Activated CD4-positive, alpha-beta T cell treated with anti-CD3 and anti-CD28 coated beads, Interleukin-2, amount 50 U/mL, for 48 hours (primary cell): Measurements from ENCODE around the gene APOB.

ENCODE experiments used
- DNase-seq, 2 experiments: peaks; one replicate each; pipeline ENCODE4 v3.0.0-alpha.2; 2020

Gene APOB

GRCh38 chr2:21001988-21002813 is 41.7 kb downstream of the APOB start:
- DNase-seq = no peak

- DNase-seq = no peak
Observed at GRCh38 chr2:21001225-21001946, 42.5 kb downstream of the APOB start.

DNA sequence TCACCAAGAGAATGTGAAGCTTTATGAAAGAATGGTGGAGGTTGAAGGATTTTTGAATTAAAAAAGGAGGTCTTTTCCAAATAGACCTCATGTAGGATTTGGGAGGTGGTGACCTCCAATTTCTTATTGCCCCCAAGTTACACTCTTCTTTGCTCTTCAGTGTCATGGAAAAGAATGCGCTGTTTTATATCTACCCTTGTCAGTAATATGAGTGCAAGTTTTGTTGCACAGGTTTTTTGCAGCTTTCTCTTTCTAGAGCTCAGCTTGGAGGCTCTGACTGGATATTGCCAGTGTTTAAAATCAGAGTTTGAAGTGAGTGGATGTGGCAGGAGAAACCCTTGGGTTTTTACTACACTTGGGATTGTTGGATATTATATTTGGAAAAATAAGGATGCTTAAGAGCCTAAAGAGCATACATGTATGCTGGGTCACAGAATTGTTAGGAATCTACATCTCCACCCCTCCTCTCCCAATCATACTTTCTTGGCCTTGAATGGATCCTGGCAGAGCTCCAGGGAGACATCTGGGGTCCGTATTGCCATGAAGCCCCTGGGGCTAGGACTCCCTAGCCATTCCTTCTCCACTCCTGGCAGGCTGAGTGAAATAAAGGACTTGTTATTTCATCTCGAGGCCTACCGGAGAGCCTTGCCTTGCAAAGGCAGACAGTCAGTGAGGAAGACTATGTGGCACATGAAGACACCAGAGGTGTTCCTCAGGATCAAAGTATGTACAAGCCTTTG is 43.8 kb downstream of the APOB start:
- DNase-seq = no peak

DNA sequence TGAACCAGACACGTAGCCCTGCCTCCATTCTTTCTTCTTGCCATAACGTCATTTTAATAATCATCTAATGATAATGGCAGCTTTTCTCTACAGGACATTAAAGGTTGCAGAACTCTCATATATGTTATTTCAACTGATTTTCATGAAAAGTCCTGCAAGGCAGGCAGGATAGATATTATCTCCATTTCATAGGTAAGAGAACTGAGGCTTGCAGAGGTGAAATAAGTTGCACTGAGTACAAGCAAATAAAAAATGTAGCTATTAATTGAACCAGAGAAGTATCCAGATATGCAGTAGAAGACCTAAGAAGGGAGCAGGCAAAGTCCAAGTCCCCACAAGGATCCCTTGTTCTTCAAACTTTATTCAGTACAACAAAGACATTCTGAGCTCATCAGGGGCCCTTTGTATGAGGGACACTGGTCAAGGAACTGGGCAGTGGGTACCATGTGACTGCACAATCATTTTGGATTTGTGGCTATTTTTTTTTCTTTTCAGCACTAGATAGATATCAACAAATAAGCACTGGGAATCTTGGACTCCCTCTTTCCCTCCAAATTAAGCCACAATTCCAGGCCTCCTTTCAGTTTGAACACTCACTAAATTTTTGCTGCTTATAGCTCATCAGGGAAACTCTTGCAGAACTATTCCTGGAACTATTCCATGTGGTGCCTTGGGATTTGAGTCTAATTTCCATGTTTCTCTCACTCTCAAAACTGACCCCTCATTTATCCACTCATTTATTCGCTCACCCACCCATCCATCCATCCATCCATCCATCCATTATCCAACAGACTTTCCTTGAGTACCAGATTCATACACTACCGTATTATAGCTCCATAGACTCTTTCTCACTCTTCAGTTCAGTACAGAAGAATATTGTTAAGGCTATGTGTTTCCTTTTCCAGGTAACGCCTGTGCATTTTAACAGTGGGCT is 44.6 kb downstream of the APOB start:
- DNase-seq = no peak

DNA sequence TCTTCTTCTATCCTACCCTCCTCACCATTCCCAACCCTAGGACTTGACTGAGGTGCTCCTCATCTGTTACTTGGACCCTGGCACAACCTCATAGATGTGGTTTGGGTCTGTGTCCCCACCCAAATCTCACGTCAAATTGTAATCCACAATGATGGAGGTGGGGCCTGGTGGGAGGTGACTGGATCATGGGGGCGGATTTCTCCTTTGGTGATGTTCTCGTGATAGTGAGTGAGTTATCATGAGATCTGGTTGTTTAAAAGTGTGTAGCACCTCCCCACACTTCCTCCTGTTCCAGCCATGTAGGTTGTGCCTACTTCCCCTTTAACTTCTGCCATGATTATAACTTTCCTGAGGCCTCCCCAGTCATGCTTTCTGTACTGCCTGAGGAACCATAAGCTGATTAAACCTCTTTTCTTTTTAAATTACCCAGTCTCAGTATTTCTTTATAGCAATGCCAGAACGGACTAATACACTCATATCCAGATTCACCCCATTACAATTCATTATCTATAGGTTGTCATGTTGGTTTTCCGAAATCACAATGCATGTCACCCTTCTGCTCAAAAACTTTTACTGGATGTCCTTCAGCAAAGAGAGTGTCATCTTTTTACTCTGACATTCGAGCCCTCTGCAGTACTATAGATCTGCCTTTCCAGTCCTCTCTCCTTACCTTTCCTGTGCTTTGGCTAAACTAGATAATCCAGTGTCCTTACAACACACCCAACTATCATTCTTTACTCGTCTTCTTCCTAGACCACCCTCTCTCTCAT is 45.7 kb downstream of the APOB start:
- no peak for DNase-seq

GRCh38 chr2:20994130-20994529 is 49.7 kb downstream of the APOB start:
- no peak for DNase-seq

DNA sequence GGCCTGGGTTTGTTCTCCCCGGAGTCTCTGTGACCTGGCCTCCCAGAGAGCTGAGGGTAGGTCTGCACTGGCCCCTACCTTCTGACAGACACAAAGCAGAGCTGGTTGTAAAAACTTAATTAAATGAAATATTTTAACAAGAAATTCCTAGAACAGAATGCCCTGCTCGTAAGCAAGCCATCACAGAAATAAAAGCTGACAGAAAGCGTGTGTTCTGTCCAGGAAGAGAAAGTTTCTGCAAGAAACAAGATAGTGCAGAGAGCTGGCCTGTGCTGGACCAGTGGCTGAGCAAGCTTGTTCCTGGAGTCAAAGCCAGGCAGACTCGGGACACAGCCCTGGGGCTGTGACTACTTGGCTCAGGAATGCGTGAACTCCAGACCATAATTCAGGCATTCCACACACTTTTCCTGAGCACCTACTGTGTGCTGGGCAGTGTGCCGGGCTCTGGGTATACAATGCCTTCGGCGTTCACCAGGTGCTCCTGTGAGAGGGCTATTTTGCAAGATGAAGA is 51.6 kb downstream of the APOB start:
- DNase-seq = no peak

GRCh38 chr2:20990442-20991430 is 53.1 kb downstream of the APOB start:
- DNase-seq = no peak

DNA sequence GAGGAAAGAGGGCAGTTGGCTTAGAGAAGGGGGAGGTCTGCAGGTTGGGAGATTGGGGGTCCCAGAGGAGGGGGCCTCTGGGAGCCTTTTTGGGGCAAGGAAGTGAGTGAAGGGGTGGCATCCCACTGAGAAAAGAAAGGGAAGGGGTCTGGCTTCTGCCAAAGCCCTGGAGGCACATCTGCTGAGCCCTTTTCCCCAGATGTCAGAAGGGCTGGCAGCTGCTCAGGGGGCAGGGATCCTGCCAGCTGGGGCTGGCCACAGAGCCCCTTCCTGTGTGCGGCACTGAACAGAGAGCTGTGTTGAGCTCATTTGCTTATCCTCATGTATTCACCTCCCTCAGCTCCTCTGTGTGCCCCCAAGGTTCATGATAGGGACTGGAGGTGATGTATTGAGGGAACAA is 54.5 kb downstream of the APOB start:
- no peak for DNase-seq

DNA sequence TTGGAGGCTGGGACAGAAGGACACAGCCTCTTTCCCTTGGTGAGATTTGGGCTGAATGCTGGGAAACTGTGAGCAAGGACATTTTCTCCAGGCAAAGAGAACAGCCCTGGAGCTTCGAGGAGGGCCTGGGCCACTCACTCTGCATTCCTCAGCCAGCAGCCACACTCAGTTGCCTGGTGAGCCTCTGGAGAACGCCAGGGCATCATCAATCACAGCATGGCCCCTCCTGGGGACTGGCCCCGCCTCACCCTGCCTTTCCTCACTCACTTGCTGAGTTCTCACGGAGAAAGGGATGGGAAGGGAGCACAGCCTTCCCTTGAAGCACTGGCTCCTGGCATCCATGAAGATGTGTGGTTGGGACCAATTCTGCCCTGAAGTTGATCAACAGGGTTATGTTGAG is 55.0 kb downstream of the APOB start:
- no peak for DNase-seq

DNA sequence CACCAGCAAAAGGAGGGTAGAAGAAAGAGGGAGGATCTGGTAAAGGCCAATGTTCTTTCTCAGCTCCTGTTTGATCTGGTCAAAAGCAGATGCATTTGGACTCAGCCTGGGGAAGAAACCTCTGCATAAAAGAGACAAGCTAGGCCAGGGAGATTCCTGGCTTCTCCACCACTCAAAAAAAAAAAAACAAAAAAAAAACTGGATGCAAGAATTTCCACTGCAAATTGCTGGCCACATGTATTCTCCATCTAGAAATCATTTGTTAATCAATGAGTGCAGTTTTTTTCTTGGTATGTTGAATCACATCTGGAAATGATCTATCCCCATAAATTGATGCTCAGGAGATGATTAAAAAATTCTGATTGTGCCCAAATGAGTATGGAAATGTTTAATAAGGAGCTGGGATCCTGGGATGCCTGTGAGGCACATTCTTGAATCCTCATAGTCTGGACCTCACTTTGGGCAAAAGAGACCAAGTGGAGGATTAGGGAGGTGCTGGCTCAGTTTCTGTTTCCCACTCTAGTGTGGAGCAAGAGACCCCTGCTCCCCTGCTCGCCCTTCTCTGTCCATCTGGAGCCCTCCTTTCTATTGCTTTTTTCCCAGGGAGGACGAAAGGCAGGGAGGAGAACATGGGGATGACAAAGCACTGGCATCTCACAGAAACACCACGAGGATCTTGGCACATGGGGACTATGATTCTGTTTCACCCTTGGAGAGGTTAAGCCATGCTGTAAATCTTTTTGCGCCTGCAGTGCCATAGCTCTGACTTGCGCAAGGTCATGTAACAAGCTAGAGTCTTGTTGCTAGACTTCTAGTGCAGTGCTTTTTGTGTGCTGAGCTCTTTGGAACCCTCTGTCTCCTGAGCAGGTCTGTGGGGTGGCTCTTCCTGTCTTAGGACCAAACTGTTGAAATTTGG is 57.6 kb downstream of the APOB start:
- DNase-seq = no peak

DNA sequence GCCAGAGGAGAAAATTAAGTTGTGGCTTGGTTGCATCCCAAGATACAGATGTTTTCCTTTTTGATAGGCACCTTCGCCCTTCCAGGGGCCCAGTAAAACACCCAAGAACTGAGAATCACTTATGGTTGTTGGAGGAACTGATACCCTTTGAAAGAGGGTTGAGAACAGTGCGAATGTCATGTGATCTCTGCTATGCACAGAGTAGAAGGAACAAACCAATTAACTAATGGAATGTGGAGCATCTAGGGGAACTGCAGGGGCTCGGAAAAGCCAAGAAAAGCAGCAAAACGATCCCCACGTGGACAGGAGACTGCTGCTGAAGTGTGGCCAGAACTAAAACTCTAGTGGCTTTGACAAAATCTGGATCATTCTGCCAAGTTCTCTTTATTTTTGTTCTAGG is 58.8 kb downstream of the APOB start:
- no peak for DNase-seq

GRCh38 chr2:20984408-20984807 is 59.5 kb downstream of the APOB start:
- DNase-seq = no peak

DNA sequence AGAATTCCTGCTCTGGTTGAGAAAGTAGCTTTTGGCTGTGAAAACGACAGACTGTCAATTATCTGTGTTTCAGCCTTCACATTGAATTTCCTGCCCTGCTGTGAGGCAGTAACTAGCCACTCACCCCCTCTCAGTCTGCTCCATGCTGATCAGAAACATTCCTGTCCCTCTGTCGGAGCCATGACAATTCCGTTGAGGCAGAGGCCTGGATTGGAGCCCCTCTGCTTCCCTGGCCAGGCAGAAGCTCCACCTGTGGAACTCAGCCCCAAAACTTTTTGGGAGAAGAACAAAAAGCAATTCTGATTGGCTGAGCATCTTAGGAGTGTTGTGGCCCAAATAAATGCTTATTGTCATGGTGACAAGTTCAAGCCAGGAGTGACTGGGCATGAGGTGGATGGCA is 60.0 kb downstream of the APOB start:
- no peak for DNase-seq

DNA sequence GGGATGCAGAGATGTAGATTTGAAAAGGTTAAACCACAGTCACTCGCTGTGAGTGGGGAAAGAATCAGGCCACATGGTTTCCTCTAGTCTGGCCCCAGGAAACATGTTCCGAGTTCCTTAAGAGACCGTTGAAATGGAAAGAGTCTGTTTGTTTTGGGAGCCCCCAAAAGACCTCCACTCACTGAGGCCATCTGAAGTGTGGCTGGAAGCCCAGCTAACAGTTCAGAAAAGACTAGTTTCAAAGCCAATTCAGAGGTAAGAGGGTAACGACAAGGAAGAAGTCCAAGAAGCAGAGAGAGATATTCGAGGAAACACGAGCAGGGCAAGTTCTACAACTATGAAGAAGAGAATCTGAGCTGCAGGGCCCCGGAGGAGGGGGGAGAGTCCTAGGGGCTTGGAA is 61.0 kb downstream of the APOB start:
- DNase-seq = no peak

DNA sequence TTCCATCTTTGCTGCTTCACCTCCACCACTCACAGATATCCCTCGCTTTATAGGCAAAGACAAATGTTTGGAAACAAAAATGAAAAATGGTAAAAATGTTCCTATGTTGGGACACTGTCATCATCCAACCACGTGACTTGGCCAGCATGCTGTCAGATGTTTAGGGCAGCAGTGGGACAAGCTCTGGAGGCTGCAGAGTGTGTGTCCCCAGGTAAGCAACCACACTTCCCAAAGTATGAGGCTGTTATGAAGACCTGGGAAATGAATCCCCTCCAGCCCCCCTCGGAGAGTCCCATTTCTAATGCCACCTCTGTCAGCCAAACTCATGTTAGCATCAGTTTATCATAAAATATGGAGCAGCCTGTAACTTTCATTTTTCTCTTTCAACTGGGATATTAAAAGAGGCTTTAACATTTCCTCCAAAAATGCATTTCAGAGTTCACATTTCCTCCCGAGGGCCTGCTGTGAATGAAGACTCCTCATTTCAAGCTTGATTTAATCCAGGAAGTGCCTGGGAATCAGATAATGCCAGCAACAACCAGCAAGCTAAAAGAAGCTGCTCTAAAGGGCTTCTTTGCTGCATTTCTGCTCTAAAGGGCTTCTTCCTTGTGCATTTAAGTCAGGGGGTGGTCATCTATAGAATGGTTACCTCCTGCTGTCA is 66.2 kb downstream of the APOB start:
- no peak for DNase-seq

DNA sequence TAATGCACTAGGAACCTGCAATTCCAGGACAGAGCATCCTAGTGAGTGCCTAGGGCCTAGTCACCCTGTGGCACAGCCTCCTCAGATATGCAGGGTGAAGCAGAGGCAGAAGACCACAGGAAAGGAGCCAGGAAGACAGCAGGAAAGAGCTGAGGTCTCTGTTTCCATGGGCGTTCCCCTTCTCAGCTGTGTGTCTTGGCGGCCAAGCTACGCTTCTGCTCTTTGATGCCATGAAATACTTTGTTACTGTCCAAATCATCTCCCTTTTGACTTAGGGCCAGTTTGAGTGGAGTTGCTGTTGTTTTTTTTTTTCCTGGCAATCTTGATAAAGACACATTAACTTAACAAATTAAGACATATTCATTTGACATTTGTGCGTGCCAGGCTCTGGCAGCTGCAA is 67.3 kb downstream of the APOB start:
- no peak for DNase-seq

GRCh38 chr2:20972792-20973565 is 70.9 kb downstream of the APOB start:
- no peak for DNase-seq
